GM18870 (cell line): ENCODE data around the gene GNL3.

Experiments used
- ATAC-seq: cut with Tn5 transposase; IDR thresholded peaks from one replicate; pipeline ENCODE4 v1.9.1; 2021; ENCODE audit warnings: moderate library complexity; ENCODE audit not compliant: unreplicated experiment

GNL3 gene

DNA sequence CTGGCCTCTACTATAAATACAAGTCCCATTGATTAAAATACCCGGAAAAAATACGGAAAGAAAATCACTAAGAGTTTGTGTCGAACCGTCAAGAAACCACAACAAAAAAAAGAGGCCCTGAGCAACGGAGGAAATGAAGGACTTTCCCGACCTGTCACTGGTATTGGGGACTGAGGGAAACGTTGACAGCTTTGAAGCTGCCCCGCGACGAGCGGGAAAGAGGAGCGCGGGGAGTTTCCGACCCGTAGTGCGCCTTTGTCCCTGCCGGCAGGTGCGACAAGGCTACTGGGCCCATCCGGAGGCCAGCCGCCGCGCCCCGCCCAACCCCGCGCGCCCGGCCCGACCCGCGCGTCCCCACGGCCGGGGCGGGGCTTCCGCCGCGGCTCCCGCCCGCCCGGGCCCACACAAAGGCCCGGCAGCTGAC is 535 bp upstream of the GNL3 start:
- ATAC-seq: peak; percentile 37

DNA sequence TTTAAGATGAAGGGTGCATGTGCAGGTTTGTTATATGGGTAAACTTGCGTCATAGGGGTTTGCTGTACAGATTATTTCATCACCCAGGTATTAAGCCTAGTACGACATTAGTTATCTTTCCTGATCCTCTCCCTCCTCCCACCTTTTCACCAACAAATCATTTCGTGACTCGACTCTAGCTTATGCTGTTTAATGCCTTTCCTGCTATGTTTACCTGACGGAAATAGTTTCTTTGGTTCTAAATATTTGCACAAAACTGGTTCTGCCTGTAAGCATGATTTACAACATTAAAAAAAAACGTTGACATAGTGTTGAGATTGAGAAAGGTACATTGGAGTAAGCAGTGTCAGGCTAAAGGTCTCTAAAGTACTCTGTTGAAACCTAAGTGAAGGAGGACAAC is 2.4 kb downstream of the GNL3 start:
- ATAC-seq: no peak

DNA sequence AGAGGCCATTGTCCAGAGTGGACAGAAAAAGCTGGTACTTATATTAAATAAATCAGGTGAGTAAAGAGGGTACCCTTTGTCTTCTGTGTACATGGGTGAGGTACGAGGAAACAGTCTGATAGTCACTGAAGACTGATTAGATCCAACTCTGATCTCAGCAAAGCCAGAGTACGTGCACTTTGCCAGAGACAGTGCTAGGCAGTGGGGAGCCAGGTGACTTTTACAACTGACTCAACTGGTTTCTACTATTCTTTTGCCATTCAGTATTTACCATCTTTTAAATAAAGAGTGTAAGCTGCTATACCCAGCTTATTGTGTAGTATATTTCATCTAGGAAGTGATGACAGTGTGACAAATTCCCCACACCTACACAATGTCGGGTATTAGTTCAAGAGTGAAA is 3.3 kb downstream of the GNL3 start:
- no peak for ATAC-seq

DNA sequence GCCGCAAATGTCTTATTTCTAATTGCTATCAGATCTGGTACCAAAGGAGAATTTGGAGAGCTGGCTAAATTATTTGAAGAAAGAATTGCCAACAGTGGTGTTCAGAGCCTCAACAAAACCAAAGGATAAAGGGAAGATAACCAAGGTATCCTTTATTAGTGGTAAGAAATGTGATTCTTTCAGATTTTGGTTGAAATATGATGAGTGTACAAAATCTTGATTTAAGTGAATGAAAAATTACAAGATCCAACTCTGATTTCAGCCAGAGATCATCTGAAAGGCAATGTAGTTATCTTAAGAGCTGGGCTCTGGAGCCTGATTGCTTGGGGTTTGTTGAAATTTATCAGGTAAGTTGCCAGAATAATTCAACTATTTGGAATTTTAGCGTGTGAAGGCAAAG is 4.7 kb downstream of the GNL3 start:
- no peak for ATAC-seq

DNA sequence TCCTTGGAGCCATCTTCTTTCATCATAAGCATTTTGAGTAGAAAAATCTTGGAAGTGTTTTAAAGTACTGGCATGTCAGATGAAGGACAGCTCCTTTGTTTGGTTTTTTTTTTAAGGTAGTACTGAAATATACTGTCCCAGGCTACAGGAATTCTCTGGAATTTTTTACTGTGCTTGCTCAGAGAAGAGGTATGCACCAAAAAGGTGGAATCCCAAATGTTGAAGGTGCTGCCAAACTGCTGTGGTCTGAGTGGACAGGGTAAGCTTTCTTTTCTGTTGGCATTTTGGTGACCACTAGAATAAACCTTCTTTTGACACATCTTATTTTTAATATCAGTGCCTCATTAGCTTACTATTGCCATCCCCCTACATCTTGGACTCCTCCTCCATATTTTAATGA is 7.2 kb downstream of the GNL3 start:
- ATAC-seq: no peak

DNA sequence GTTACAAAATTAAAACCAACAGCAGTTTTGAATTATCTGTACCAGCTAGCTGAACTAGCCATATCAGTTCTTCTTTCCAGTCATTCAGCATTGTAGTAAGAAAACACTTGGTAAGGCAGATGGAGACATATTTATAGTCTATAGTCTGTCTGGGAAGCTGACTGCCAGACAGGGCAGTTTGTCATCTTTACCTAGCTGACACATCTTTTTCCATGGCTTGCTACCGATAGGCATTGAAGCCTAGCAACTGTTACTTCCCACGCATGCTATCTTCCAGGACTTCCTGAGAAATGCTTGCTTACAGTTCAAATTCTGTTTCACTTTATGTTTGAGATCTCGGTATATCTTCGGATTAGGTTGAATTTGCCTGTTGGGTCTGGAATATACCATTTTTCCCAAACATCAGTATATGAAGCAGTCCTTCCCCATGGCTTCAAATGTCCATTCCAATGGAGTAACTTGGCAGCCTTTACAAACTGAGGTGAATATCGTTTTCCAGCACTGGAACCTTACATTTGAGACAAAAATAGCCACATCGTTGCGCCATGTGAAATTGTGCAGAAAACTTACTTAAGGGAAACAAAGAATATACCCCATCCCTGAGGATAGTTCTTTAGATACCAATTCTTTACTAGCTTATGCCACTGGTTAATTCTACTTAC is 8.8 kb downstream of the GNL3 start:
- no peak for ATAC-seq

DNA sequence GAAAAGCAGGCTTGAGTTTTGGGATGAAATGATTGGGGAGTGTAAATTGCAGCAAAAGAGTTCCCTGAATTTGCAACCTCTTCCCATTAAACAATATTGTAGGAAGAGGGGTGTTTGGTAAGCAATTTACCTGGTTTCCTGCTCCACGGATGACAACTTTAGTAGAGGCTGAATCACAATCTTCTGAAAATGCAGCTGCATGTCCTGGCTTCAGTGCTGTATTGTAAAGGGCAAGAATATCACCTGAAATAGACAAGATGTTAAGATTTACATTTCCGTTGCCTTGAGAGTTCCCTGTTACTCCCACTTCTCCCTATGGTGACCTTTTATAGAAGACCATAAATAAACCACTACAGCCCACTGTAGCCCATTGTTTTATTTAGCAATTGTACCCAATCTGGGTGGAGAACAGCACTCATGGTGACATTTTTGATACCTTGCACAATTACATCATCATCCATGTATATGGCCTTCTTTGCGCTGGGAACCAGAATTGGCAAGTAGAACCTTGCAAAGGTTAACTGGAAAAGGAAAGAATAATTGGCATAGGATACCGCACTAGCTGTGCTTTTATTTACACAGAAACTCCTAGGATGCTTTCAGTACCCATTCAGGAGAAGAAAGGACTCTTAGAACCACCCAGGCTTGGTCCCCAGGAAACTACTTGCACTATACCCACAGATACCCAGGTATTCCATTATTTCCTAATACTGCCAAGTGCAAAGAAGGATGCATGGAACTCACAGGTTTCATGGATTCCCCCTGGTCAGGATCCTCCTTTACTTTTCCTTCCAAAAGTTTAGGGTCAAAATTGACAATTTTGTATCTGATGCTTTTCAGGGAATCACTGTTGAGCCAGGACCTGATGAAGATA is 10.2 kb downstream of the GNL3 start:
- no peak for ATAC-seq

DNA sequence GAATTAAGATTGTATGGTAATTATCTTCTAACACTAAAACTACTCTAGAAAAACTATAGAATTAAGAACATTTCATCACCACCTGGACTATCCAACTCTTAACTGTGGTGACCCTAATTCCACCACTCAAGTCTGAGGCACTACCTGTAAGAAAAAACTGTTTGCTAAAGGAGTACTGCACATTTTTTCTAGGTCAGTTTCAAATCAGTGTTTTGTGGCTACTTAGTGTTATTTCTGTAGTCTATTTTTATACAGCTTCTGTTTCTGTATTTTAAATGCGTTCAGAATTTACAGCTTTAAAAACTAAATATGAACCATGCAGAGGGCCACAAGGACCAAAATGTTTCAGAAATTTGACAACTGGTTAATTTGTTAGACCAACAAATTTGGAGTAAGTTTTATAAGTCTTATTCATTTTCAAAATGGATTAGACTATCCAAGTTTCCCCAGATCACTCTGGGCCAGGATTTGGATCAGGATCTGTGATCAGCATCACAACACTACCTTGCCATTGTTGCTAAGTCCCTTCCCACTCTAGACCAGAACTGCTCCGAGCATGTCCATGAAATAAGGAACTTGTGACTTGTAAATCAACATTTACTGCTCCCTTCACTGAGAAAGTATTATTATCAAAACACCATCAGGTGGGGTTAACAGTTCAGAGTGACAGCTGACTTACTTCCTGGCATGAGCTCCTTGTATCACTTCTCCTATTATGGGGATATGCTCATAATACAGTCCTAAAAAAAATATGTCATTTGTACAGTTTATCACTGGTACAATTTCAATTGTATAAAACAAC is 11.2 kb downstream of the GNL3 start:
- no peak for ATAC-seq

DNA sequence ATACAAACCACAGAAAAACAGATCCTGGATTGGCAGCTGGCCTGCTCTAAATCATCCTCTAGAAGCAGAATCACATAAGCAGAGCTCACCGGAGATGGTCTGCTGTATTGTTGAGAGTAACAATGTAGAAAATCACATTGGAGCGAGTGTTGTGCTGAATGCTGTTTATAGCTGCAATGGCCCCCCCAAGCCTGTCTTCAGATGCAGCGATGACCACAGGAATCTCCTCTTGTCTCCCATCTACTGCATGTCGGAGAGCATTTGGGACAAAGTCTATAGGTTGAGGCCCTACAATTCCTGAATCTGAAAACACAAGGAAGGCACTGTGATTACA is 11.8 kb downstream of the GNL3 start:
- ATAC-seq: no peak

DNA sequence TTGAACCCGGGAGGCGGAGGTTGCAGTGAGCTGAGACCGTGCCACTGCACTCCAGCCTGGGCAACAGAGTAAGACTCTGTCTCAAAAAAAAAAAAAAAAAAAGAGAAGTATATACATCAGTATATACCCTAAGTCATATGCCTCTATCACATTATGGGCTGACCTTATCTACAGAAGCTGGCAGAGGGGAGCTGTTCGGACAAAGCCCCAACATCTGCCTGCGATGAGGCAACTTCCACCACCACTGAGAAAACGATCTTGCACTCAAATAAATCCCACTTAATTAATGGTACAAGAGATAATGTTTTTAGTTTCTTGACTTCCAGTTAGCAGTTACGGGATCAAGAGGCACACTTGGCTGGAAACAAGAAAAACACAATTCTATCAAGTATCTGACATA is 17.5 kb downstream of the GNL3 start:
- no peak for ATAC-seq

DNA sequence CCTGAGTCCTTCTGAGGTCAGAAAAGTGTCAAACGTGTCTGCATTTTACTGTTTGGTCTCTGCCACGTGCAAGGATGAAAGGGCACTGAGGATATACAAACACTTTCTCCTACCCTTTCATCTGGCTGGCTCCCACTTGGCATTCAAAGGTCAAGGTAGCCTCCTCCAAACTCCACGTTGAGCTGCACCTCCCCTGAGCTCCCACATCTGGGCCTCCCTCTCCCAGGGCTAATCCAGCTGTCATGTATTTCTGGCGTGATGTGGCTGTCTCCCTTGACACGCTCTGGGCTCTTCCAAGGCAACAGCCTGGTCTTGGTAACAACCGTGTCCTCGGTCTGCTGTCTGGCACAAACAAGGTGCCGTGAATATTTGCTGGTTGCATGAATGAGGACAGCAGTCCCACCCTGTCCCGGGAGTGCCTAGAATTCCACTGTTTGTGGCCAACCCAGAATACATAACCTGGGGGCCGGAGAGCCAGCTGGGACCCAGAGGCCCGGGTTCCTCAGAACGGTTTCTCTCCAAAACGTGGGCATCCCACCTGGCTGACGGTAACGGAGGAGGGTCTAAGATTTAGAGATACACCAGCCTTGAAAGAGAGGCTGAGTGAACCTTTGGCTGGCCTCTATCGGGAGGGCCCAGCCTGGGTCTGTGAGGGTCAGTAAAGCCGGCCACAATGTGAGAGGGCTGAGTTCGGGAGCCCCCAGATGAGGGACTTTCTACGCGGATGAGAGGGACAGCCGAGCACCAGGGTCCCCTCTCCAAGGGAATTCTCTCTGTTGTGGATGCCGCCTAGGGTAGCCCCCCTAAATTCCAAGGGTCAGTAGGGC is 19.0 kb downstream of the GNL3 start:
- ATAC-seq: peak; percentile 8

DNA sequence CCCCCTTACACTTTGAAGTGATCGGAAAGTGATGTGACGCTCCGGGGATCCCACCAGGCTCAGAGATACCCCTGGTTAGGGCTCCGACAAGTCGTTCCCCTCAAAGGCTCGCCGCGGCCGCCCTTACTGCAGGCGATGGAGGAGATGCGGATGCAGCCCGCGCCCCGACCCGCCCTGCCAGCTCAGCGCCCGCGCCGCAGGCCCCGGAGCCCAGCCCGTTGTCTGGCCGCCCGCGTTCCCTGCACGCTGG is 19.5 kb downstream of the GNL3 start:
- peak; percentile 18 for ATAC-seq

DNA sequence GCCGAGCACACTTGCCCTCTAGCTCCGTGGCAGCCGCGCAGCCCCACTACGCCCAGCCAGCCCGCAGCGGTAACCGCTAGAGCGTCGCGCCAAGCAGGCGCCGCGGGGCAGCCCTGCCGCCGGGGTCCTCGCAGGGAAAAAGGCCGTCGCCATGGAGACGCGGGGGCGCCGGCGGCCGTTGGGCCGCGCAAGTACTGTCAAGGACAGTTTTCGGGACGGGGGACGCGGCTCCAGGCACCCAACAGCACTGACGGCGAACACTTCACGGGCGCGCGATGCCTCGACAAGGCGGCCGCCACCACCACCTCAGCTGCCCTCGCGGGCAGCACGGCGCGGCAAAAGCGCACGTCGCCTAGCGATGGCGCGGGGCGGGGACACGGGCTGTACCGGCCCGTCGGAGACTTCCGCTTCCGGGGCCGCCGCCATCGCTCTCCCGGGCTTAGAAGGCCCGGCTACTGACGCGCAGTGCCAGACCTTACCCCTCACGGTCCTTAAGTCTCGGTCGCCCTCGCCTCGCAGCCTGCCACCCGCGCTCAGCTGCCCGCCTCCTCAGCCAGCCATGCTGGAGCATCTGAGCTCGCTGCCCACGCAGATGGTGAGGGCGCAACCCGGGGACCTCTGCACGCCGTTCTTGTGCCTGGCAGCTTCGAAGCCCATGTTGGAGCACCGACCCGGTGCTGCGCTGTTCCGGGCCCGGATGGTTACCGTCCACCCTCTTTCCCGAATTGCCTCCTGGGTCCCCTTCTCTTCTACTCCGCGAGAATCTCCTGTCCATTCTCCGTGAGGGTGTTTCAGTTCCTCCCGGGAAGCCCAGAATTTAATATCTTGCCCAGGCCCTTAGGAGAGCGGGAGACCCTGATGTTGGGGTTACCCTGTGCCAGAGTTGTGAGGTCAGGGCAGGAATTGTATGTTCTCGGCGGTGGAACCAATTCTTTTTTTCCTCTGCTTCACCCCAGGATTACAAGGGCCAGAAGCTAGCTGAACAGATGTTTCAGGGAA is 20.2 kb downstream of the GNL3 start, which contains the start of the genes GLT8D1 and SPCS1:
Gene GLT8D1 (minus strand): TSS at position 104 of the 999 bp plus-strand sequence. CDS start 5,331 bp downstream, outside the sequence.
Gene SPCS1 (plus strand): TSS at position 419 of the 999 bp plus-strand sequence. CDS start 141 bp downstream, at position 560.
- ATAC-seq: peak; percentile 42

DNA sequence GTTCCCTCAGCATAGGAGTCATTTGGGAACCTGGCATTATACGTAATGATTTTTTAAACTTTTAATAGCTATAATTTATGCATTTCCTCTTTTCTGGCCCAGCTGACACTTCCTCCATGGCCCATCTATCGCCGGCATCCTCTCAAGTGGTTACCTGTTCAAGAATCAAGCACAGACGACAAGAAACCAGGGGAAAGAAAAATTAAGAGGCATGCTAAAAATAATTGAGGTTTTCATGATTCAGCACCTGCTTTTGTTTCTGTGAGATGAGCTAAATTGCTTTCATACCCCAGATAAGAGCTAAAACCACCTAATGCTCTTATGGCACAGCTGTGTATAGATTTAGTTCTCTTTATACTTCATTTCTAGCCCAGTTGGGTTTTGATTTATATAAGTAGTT is 21.8 kb downstream of the GNL3 start:
- no peak for ATAC-seq

DNA sequence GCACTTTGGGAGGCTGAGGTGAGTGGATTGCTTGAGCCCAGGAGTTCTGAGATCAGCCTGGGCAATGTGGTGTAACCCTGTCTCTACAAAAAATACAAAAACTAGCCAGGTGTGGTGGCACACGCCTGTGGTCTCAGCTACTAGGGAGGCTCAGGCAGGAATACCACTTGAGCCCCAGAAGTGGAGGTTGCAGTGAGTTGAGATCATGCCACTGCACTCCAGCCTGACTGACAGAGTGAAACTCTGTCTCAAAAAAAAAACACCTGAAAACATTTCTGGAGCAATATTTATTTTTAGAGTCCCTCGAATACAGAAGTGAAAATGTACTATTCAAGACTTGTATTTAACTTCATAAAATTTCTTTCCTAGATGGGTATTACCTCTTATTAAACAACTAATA is 24.7 kb downstream of the GNL3 start:
- ATAC-seq: no peak

DNA sequence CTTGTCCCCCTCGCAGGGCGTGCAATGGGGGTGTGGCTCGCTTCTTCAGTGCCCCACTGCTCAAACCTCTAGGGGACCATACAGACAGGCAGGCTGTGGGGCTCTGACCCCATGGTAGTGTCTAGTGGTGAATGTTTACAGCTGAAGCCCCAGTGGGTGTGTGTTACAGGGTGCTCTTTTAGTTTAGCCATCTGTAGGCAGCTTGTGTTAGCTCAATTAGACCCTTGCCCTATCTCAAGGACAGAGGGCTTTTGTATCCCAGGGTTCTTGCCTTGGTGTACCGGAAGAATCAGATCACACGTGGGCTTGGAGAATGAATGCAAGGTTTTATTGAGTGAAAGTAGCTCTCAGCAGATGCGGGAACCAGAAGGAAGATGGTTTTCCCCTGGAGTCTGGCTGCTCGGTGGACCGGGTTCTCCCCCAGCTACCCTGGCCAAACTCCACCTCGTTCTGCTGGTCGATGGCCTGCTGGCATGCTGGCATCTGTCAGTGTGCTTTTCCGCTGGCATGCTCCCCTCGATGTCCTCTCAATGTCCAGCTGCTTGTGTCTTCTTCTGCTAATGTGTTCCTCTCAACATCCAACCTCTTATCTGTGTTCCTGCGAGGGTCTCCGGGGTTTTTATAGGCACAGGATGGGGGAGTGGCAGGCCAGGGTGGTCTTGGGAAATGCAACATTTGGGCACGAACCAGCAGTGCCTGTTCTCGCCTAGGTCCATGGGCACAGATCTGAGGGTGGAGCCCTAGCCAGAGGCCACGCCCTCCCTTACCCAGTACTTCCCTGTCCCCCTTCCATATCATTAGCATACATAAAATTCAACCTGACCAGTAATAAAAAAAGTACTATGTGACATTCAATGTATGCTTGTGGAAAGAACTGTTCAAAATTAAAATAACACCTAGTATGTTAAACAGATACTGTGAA is 26.7 kb downstream of the GNL3 start:
- no peak for ATAC-seq

DNA sequence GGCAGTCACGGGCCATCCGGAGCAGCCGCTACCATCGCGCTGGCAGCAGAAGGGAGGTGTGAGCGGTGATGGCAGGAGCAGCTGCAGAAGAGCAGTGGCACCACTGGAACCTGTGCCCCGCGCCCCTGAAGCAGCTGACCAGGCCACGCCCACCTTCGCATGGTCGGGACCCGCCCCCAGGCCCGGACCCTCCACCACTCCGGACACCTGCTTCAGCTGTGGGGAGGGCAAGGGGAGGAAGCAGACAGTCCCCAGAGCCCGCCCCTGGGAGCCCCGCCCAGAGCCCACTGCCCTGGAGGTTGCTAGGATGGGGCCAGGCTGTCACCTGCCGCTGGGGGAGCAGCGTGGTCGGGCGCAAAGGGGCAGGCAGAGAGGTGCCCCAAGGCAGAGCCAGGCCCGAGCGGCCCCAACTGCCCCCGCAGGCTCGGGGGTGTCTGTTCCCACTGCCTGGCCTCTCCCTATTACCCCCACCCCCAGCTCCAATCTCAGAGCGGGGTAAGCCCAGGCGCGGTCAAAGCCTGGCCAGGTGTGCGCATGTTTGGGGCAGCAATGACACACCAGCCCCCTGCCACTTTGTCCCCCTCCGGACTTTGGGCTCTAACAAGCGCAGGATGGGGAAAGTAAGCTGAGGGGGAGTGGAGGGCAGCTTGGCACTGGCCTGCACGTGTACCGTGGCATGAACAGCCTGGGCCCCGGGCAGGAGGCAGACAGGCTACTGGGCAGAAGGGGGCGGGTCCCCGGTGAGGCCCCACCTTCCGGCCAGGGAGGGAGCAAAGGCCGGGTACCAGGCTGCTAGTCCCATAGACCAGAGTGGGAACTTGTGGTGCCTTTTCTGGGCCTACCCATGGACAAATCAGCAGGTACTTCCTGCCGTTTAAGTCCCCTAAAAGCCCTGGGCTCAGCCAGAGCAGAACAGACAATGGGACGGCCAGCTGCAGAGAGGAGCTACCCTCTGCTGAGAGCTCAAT is 28.8 kb downstream of the GNL3 start:
- no peak for ATAC-seq
